H9 (cell line): ENCODE measurements around the gene PTPRN2. TPM values are rescaled to one million over a fixed set of nuclear protein-coding genes. Genes with fewer than 3 reads are reported as not detected.

Source experiments
- DNase-seq: peaks from one replicate; pipeline ENCODE4 v3.0.0-alpha.2; 2017
- H2AFZ ChIP-seq: one replicate; pipeline ENCODE4 v1.6.1; 2013; ENCODE audit warnings: mild to moderate bottlenecking, low read length, control low read depth, moderate library complexity
- H2AK5ac ChIP-seq: 2 replicates; pipeline ENCODE4 v1.6.1; 2013; ENCODE audit warnings: low read length, control low read depth, mixed read lengths; ENCODE audit not compliant: insufficient read length
- H2BK120ac ChIP-seq: one replicate; pipeline ENCODE4 v1.6.1; 2013; ENCODE audit warnings: low read depth, mild to moderate bottlenecking, low read length, control low read depth, inconsistent platforms; ENCODE audit not compliant: poor library complexity, severe bottlenecking
- H2BK12ac ChIP-seq: 2 replicates; pipeline ENCODE4 v1.6.1; 2013; ENCODE audit warnings: low read length, control low read depth, mixed read lengths, low read depth; ENCODE audit not compliant: insufficient read length
- H2BK15ac ChIP-seq: 2 replicates; pipeline ENCODE4 v1.6.1; 2013; ENCODE audit warnings: low read depth, low read length, control low read depth
- H2BK20ac ChIP-seq: one replicate; pipeline ENCODE4 v1.6.1; 2013; ENCODE audit warnings: low read depth, mild to moderate bottlenecking, low read length, control low read depth, inconsistent platforms; ENCODE audit not compliant: poor library complexity, severe bottlenecking
- H2BK5ac ChIP-seq: 2 replicates; pipeline ENCODE4 v1.6.1; 2013; ENCODE audit warnings: low read length, control low read depth, mixed read lengths; ENCODE audit not compliant: insufficient read length
- H3K14ac ChIP-seq: 2 replicates; pipeline ENCODE4 v1.6.1; 2013; ENCODE audit warnings: low read length, control low read depth; ENCODE audit not compliant: insufficient read depth
- H3K18ac ChIP-seq: 2 replicates; pipeline ENCODE4 v1.6.1; 2013; ENCODE audit warnings: low read depth, mild to moderate bottlenecking, mixed read lengths, low read length, control low read depth; ENCODE audit not compliant: insufficient read length
- H3K23ac ChIP-seq: 2 replicates; pipeline ENCODE4 v1.6.1; 2013; ENCODE audit warnings: low read length, control low read depth, mixed read lengths, low read depth; ENCODE audit not compliant: insufficient read length
- H3K23me2 ChIP-seq: 2 replicates; pipeline ENCODE4 v1.6.1; 2013; ENCODE audit warnings: low read depth, mild to moderate bottlenecking, mixed read lengths, low read length, control low read depth; ENCODE audit not compliant: insufficient read length, poor library complexity, severe bottlenecking
- H3K27ac ChIP-seq: 2 replicates; pipeline ENCODE4 v1.5.1; 2013; ENCODE audit warnings: low read length, control low read depth, mixed read lengths, low read depth; ENCODE audit not compliant: insufficient read length
- H3K27me3 ChIP-seq: 2 replicates; pipeline ENCODE4 v1.6.1; 2013; ENCODE audit warnings: low read length, control low read depth, inconsistent platforms; ENCODE audit not compliant: insufficient read depth
- H3K4ac ChIP-seq: 2 replicates; pipeline ENCODE4 v1.6.1; 2013; ENCODE audit warnings: low read depth, mild to moderate bottlenecking, control low read depth, inconsistent platforms, low read length, moderate library complexity
- H3K4me1 ChIP-seq: 2 replicates; pipeline ENCODE4 v1.6.1; 2013; ENCODE audit warnings: low read length, control low read depth, inconsistent platforms; ENCODE audit not compliant: insufficient read depth
- H3K4me2 ChIP-seq: 2 replicates; pipeline ENCODE4 v1.6.1; 2013; ENCODE audit warnings: low read length, control low read depth, mixed read lengths; ENCODE audit not compliant: insufficient read length, insufficient read depth
- H3K56ac ChIP-seq: 2 replicates; pipeline ENCODE4 v1.6.1; 2013; ENCODE audit warnings: low read depth, mild to moderate bottlenecking, mixed read lengths, low read length, control low read depth; ENCODE audit not compliant: insufficient read length
- H3K79me1 ChIP-seq: 2 replicates; pipeline ENCODE4 v1.6.1; 2013; ENCODE audit warnings: low read depth, mild to moderate bottlenecking, moderate library complexity, low read length, control low read depth, inconsistent platforms; ENCODE audit not compliant: insufficient read depth, poor library complexity, severe bottlenecking
- H3K79me2 ChIP-seq: 2 replicates; pipeline ENCODE4 v1.6.1; 2013; ENCODE audit warnings: low read length, control low read depth, inconsistent platforms; ENCODE audit not compliant: insufficient read depth
- H3K9ac ChIP-seq: 2 replicates; pipeline ENCODE4 v1.6.1; 2013; ENCODE audit warnings: low read length, control low read depth, mixed read lengths; ENCODE audit not compliant: insufficient read length; ENCODE audit errors: extremely low read depth
- H3K9me3 ChIP-seq: one replicate; pipeline ENCODE4 v1.6.1; 2013; ENCODE audit warnings: low read depth, low read length, inconsistent platforms; ENCODE audit not compliant: control insufficient read depth
- H3T11ph ChIP-seq: one replicate; pipeline ENCODE4 v1.6.1; 2013; ENCODE audit warnings: mild to moderate bottlenecking, low read length, control low read depth, inconsistent platforms
- H4K20me1 ChIP-seq: one replicate; pipeline ENCODE4 v1.6.1; 2013; ENCODE audit not compliant: control insufficient read depth, insufficient read length, insufficient read depth
- H4K5ac ChIP-seq: 2 replicates; pipeline ENCODE4 v1.6.1; 2013; ENCODE audit warnings: low read depth, mild to moderate bottlenecking, mixed read lengths, low read length, control low read depth; ENCODE audit not compliant: insufficient read length
- H4K8ac ChIP-seq: replicated peaks from 2 replicates; pipeline ENCODE4 v1.6.1; 2013; ENCODE audit warnings: low read length, control low read depth, mixed read lengths, low read depth; ENCODE audit not compliant: insufficient read length
- H4K91ac ChIP-seq: 2 replicates; pipeline ENCODE4 v1.6.1; 2013; ENCODE audit warnings: low read depth, mild to moderate bottlenecking, moderate library complexity, mixed read lengths, low read length, control low read depth; ENCODE audit not compliant: insufficient read length
- H3K27ac Mint-ChIP-seq, 3 experiments: 2 replicates in 2 of 3; 3 replicates in 1 of 3; pipeline ENCODE4 v1.8.0; 2020 to 2021; ENCODE audit warnings: mixed read lengths in 3 of 3, mild to moderate bottlenecking in 1 of 3, moderate library complexity in 1 of 3
- H3K27me3 Mint-ChIP-seq: 2 replicates; pipeline ENCODE4 v1.8.0; 2021; ENCODE audit warnings: low read depth, mild to moderate bottlenecking, moderate library complexity, mixed read lengths
- H3K36me3 Mint-ChIP-seq, 3 experiments: 2 replicates in 2 of 3; 3 replicates in 1 of 3; pipeline ENCODE4 v1.8.0; 2020 to 2021; ENCODE audit warnings: low read depth in 3 of 3, mixed read lengths in 3 of 3; ENCODE audit not compliant: insufficient read depth in 1 of 3
- H3K4me1 Mint-ChIP-seq, 2 experiments: 2 replicates each; pipeline ENCODE4 v1.8.0; 2020; ENCODE audit warnings: mixed read lengths in 2 of 2
- H3K4me3 Mint-ChIP-seq, 2 experiments: 2 replicates in 1 of 2; 3 replicates in 1 of 2; pipeline ENCODE4 v1.8.0; 2020 to 2021; ENCODE audit warnings: mild to moderate bottlenecking in 2 of 2, mixed read lengths in 2 of 2, moderate library complexity in 1 of 2
- H3K9me3 Mint-ChIP-seq, 2 experiments: 2 replicates in 1 of 2; 3 replicates in 1 of 2; pipeline ENCODE4 v1.8.0; 2020; ENCODE audit warnings: mild to moderate bottlenecking in 2 of 2, mixed read lengths in 2 of 2, moderate library complexity in 1 of 2
- CTCF ChIP-seq: fragments of 200-600 bp; sonication (generic); conservative IDR thresholded peaks from 3 replicates; pipeline ENCODE4 v1.8.0; 2021; ENCODE audit warnings: antibody characterized with exemption, mild to moderate bottlenecking
- WGBS: extraction: QIAGEN DNeasy Blood & Tissue Kit; methylation state at CpG from one replicate; pipeline ENCODE4 v1.1.7; 2013; ENCODE audit warnings: missing lambda C conversion rate, low lambda C conversion rate, mixed read lengths; ENCODE audit not compliant: insufficient read length; ENCODE audit errors: extremely low coverage; 5-methylcytosine and 5-hydroxymethylcytosine counted together
- total RNA-seq: library from RNA; stranded (reverse); gene quantifications from 2 replicates; pipeline ENCODE4 v1.2.1, GENCODE V29; 2021

The PTPRN2 gene
- total RNA-seq, 1 experiment from 2014 or later = 5.2 TPM

- no peak overlapping the region for H4K91ac ChIP-seq
- no peaks in the 10 kb centered on the region for H4K20me1 ChIP-seq
- no peak overlapping the region for H3K9ac ChIP-seq
- no peak overlapping the region for H3K56ac ChIP-seq
- H3K27ac ChIP-seq = no peak overlapping the region
- H3K79me1 ChIP-seq = no peaks in the 10 kb centered on the region
- no peaks in the 10 kb centered on the region for H3K9me3 ChIP-seq
- H4K5ac ChIP-seq = no peak overlapping the region
- Mint-ChIP-seq H3K36me3 (no peaks in the 10 kb centered on the region), H3K9me3 (no peaks in the 10 kb centered on the region), H3K4me1 (no peaks in the 10 kb centered on the region), H3K27ac (no peak overlapping the region), H3K4me3 (no peak overlapping the region), H3K27me3 (no peaks in the 10 kb centered on the region)
- H2BK20ac ChIP-seq = no peak overlapping the region
- WGBS = no CpG with 5 or more reads among the region's 16 CpGs
- H3K23ac ChIP-seq = no peak overlapping the region
- no peak for DNase-seq
- no peaks in the 10 kb centered on the region for H3K23me2 ChIP-seq
- H3K4me2 ChIP-seq = no peak overlapping the region
- no peak overlapping the region for H2AFZ ChIP-seq
- no peak overlapping the region for H3K14ac ChIP-seq
- H3K27me3 ChIP-seq = no peaks in the 10 kb centered on the region
- no peak overlapping the region for H2BK120ac ChIP-seq
- H3K18ac ChIP-seq = no peak overlapping the region
- TF ChIP-seq CTCF = no peak
- no peak overlapping the region for H2BK5ac ChIP-seq
- no peak overlapping the region for H4K8ac ChIP-seq
- no peaks in the 10 kb centered on the region for H3K79me2 ChIP-seq
- no peaks in the 10 kb centered on the region for H3K4me1 ChIP-seq
- no peak overlapping the region for H3T11ph ChIP-seq
- no peak overlapping the region for H2BK12ac ChIP-seq
- no peak overlapping the region for H2BK15ac ChIP-seq
- H3K4ac ChIP-seq = no peak overlapping the region
- H2AK5ac ChIP-seq = no peak overlapping the region
Measured at GRCh38 chr7:158135931-158136330, 451.7 kb downstream of the PTPRN2 start.
